HCT116 (cell line): ENCODE measurements around the gene ADCY10. TPM values are rescaled to one million over a fixed set of nuclear protein-coding genes. Genes with fewer than 3 reads are reported as not detected.

Experiments used
- ATAC-seq: fragments of 200-7000 bp; cut with Tn5 transposase; 2 replicates; pipeline ENCODE4 v1.9.1; 2020; ENCODE audit warnings: mild to moderate bottlenecking, moderate library complexity
- BruUV-seq: library from RNA; stranded (reverse); fragments of 400-500 nt; replicated peaks from 2 replicates; lab custom pipeline; 2021; lab: Mats Ljungman, UMichigan
- CTCF ChIA-PET: fragments of 300-600 bp; sonication (Branson Sonifier 250); formaldehyde crosslinking; loops from one replicate; lab custom pipeline; 2021; ENCODE audit warnings: antibody characterized with exemption; lab: Charles Lee
- POLR2A ChIA-PET: fragments of 300-600, 350-600 bp; sonication (Branson Sonifier 250); formaldehyde crosslinking; loops from one replicate; lab custom pipeline; 2021; ENCODE audit warnings: antibody characterized with exemption; lab: Charles Lee
- RAD21 ChIA-PET, 2 experiments: fragments of 300-600 bp; sonication (Branson Sonifier 250); formaldehyde crosslinking; loops; one replicate each; lab custom pipeline; 2023; ENCODE audit warnings: low total read pairs in 2 of 2; ENCODE audit not compliant: uncharacterized antibody in 2 of 2, unreplicated experiment in 2 of 2, low non-redundant PET in 1 of 2; lab: Charles Lee
- DNase-seq: peaks from one replicate; pipeline ENCODE4 v3.0.0-alpha.2; 2010; ENCODE audit warnings: low read depth, low spot score
- H2AFZ ChIP-seq: fragments of 200-600 bp; shearing (Covaris generic), sonication (generic); 2 replicates; pipeline ENCODE4 v1.6.1; 2017; ENCODE audit warnings: low read depth, mixed run types, mixed read lengths, antibody characterized with exemption, low read length; ENCODE audit not compliant: poor library complexity, severe bottlenecking
- H3K27ac ChIP-seq: 2 replicates; pipeline ENCODE4 v1.5.1; 2012; ENCODE audit warnings: low read depth, low read length
- H3K27me3 ChIP-seq: fragments of 200-600 bp; sonication (generic); 2 replicates; pipeline ENCODE4 v1.6.1; 2016; ENCODE audit warnings: mixed run types, low read length, mixed read lengths; ENCODE audit not compliant: insufficient read depth
- H3K36me3 ChIP-seq, 2 experiments: fragments of 200-500 bp in 1 of 2; fragments of 200-600 bp in 1 of 2; sonication (Bioruptor generic) in 1 of 2; sonication (generic) in 1 of 2; 2 replicates each; pipeline versions ENCODE4 v1.5.1 to v1.6.1; 2014 to 2016; ENCODE audit warnings: low read length in 2 of 2, inconsistent platforms in 1 of 2, mixed read lengths in 1 of 2, mixed run types in 1 of 2; ENCODE audit not compliant: insufficient read depth in 2 of 2, control insufficient read depth in 1 of 2
- H3K4me1 ChIP-seq, 2 experiments: fragments of 200-600 bp in 1 of 2; sonication (generic) in 1 of 2; 2 replicates each; pipeline versions ENCODE4 v1.5.1 to v1.6.1; 2012 to 2017; ENCODE audit warnings: low read length in 2 of 2, inconsistent platforms in 1 of 2, mild to moderate bottlenecking in 1 of 2, mixed read lengths in 1 of 2, mixed run types in 1 of 2, moderate library complexity in 1 of 2; ENCODE audit not compliant: insufficient read depth in 2 of 2, control insufficient read depth in 1 of 2
- H3K4me2 ChIP-seq: fragments of 200-600 bp; sonication (generic); 2 replicates; pipeline ENCODE4 v1.6.1; 2017; ENCODE audit warnings: mixed run types, low read length, mixed read lengths
- H3K4me3 ChIP-seq, 2 experiments: fragments of 200-600 bp in 1 of 2; sonication (generic) in 1 of 2; replicated peaks in 1 of 2; 2 replicates each; pipeline ENCODE4 v1.5.1; 2011 to 2016; ENCODE audit warnings: low read length in 2 of 2, control low read depth in 1 of 2, low read depth in 1 of 2, mild to moderate bottlenecking in 1 of 2, mixed read lengths in 1 of 2, mixed run types in 1 of 2
- H3K79me2 ChIP-seq: fragments of 200-600 bp; sonication (generic); 2 replicates; pipeline ENCODE4 v1.6.1; 2017; ENCODE audit warnings: mild to moderate bottlenecking, mixed run types, low read length, moderate library complexity, mixed read lengths; ENCODE audit not compliant: insufficient read depth
- H3K9ac ChIP-seq: fragments of 200-600 bp; sonication (generic); 2 replicates; pipeline ENCODE4 v1.6.1; 2016; ENCODE audit warnings: low read length, mixed read lengths
- H3K9me2 ChIP-seq: fragments of 200-600 bp; sonication (generic), shearing (Covaris generic); 2 replicates; pipeline ENCODE4 v1.6.1; 2017; ENCODE audit warnings: mixed run types, mild to moderate bottlenecking, moderate library complexity; ENCODE audit not compliant: insufficient read depth
- H3K9me3 ChIP-seq, 2 experiments: fragments of 200-500 bp in 1 of 2; fragments of 200-600 bp in 1 of 2; sonication (Bioruptor generic) in 1 of 2; sonication (generic) in 1 of 2; 2 replicates each; pipeline ENCODE4 v1.6.1; 2014 to 2017; ENCODE audit warnings: low read length in 2 of 2, mixed read lengths in 2 of 2, inconsistent platforms in 1 of 2, low read depth in 1 of 2, mild to moderate bottlenecking in 1 of 2, mixed run types in 1 of 2, moderate library complexity in 1 of 2; ENCODE audit not compliant: control insufficient read depth in 1 of 2, insufficient read depth in 1 of 2
- H4K20me1 ChIP-seq: fragments of 200-600 bp; sonication (generic), shearing (Covaris generic); 2 replicates; pipeline ENCODE4 v1.6.1; 2017; ENCODE audit warnings: mixed run types, mild to moderate bottlenecking, moderate library complexity; ENCODE audit not compliant: insufficient read depth
- CBX3 ChIP-seq: IDR thresholded peaks from 2 replicates; pipeline ENCODE4 v1.6.1; 2012; ENCODE audit warnings: low read depth
- CTCF ChIP-seq, 3 experiments: fragments of 200-600 bp in 1 of 3; sonication (generic) in 1 of 3; IDR thresholded peaks in 2 of 3; conservative IDR thresholded peaks in 1 of 3; 2 replicates each; pipeline ENCODE4 v1.5.1; 2012 to 2017; ENCODE audit warnings: low read depth in 2 of 3, low read length in 2 of 3, antibody characterized with exemption in 1 of 3, borderline replicate concordance in 1 of 3, control low read depth in 1 of 3, mild to moderate bottlenecking in 1 of 3, mixed read lengths in 1 of 3, mixed run types in 1 of 3, moderate library complexity in 1 of 3; ENCODE audit not compliant: insufficient read depth in 1 of 3
- EGR1 ChIP-seq: IDR thresholded peaks from 2 replicates; pipeline ENCODE4 v1.6.1; 2012; ENCODE audit warnings: low read depth
- ELF1 ChIP-seq: IDR thresholded peaks from 2 replicates; pipeline ENCODE4 v1.6.1; 2012; ENCODE audit warnings: low read depth, borderline replicate concordance
- EZH2phosphoT487 ChIP-seq: fragments of 200-600 bp; IDR thresholded peaks from 2 replicates; pipeline ENCODE4 v1.6.1; 2018; ENCODE audit warnings: antibody characterized with exemption, borderline replicate concordance
- FOSL1 ChIP-seq: IDR thresholded peaks from 2 replicates; pipeline ENCODE4 v1.6.1; 2012; ENCODE audit warnings: low read depth
- MAX ChIP-seq: IDR thresholded peaks from 2 replicates; pipeline ENCODE4 v1.6.1; 2012
- POLR2A ChIP-seq: IDR thresholded peaks from 2 replicates; pipeline ENCODE4 v1.7.0; 2011; ENCODE audit warnings: borderline replicate concordance; ENCODE audit not compliant: insufficient read depth, insufficient read length; ENCODE audit errors: extremely low read depth
- RAD21 ChIP-seq: IDR thresholded peaks from 2 replicates; pipeline ENCODE4 v1.6.1; 2012; ENCODE audit warnings: low read depth, mild to moderate bottlenecking
- SP1 ChIP-seq: IDR thresholded peaks from 2 replicates; pipeline ENCODE4 v1.6.1; 2012; ENCODE audit warnings: low read depth
- SRF ChIP-seq: IDR thresholded peaks from 2 replicates; pipeline ENCODE4 v1.6.1; 2012; ENCODE audit warnings: low read depth
- TCF7L2 ChIP-seq: IDR thresholded peaks from 2 replicates; pipeline ENCODE4 v1.7.0; 2011; ENCODE audit warnings: borderline replicate concordance, inconsistent platforms; ENCODE audit not compliant: insufficient read depth, insufficient read length; ENCODE audit errors: extremely low read depth
- ZBTB33 ChIP-seq: IDR thresholded peaks from 2 replicates; pipeline ENCODE4 v1.6.1; 2011; ENCODE audit warnings: mild to moderate bottlenecking, low read length, moderate library complexity; ENCODE audit not compliant: insufficient replicate concordance; ENCODE audit errors: extremely low read depth
- ZNF274 ChIP-seq: fragments of 200-500 bp; sonication (Bioruptor generic); IDR thresholded peaks from 2 replicates; pipeline ENCODE4 v1.6.1; 2014; ENCODE audit warnings: mild to moderate bottlenecking, low read depth, low read length, inconsistent platforms
- intact Hi-C: fragments of 100-400 bp; cut with micrococcal nuclease; formaldehyde crosslinking; loops from 2 replicates; pipeline ENCODE4 v1.10.0; 2022
- total RNA-seq: library from RNA; stranded (reverse); gene quantifications from one replicate; pipeline ENCODE4 v1.2.1, GENCODE V29; 2021; ENCODE audit not compliant: unreplicated experiment

ADCY10 gene
- total RNA-seq, 1 experiment from 2014 or later: 0.30 TPM

- no peaks in the 10 kb centered on the region for H3K9me2 ChIP-seq
- DNase-seq: no peak
- H2AFZ ChIP-seq: no peak overlapping the region
- H3K4me3 ChIP-seq: no peak overlapping the region
- intact Hi-C loops: no loop called here
- no peaks in the 10 kb centered on the region for H3K36me3 ChIP-seq
- POLR2A ChIA-PET: interaction anchor here (0.8 kb wide), 1 partner anchor 14 kb away, joined by 3 read pairs; the partner anchor contains the start of gene MPC2
- no peak for ATAC-seq
- H3K4me2 ChIP-seq: peak overlapping the region; percentile 10
- peak; percentile 30; the same call in 1 of the 2 replicates for TF ChIP-seq FOSL1
- no peak for TF ChIP-seq SRF
- TF ChIP-seq ZBTB33: no peak
- H3K9me3 ChIP-seq: no peaks in the 10 kb centered on the region
- H4K20me1 ChIP-seq: no peaks in the 10 kb centered on the region
- H3K27me3 ChIP-seq: no peaks in the 10 kb centered on the region
- H3K9ac ChIP-seq: no peak overlapping the region
- no peaks in the 10 kb centered on the region for H3K79me2 ChIP-seq
- peaks cover 0 to 15% of the 10 kb centered on the region in 2 experiments; a peak in 2 of 4 replicates for H3K4me1 ChIP-seq
- CTCF ChIA-PET: no interaction called here
- RAD21 ChIA-PET: no interaction called here
- H3K27ac ChIP-seq: no peak overlapping the region
- no TSS peak for BruUV-seq
Observed at GRCh38 chr1:167922611-167923074, 8.7 kb upstream of the ADCY10 start.

- RAD21 ChIA-PET: no interaction called here
- Histone ChIP-seq H3K9me2 (no peaks in the 10 kb centered on the region), H3K9ac (no peak overlapping the region), H3K4me1 (peaks cover 0 to 15% of the 10 kb centered on the region in 2 experiments; a peak in 2 of 4 replicates), H3K4me2 (no peak overlapping the region), H3K4me3 (no peak overlapping the region), H2AFZ (no peak overlapping the region), H3K27ac (no peak overlapping the region), H3K27me3 (no peaks in the 10 kb centered on the region), H3K36me3 (no peaks in the 10 kb centered on the region), H3K9me3 (no peaks in the 10 kb centered on the region), H3K79me2 (no peaks in the 10 kb centered on the region), H4K20me1 (no peaks in the 10 kb centered on the region)
- POLR2A ChIA-PET: interaction anchor here (0.8 kb wide), 1 partner anchor 15 kb away, joined by 3 read pairs; the partner anchor contains the start of gene MPC2
- no TSS peak for BruUV-seq
- DNase-seq (no peak), ATAC-seq (no peak)
- CTCF ChIA-PET: no interaction called here
- intact Hi-C loops: no loop called here
- TF ChIP-seq MAX: no peak
- TF ChIP-seq EZH2phosphoT487: no peak
- TF ChIP-seq RAD21: no peak
- TF ChIP-seq ZNF274: no peak
- no peak for TF ChIP-seq CTCF (IDR thresholded peaks at IDR 0.05 in 2 of 3, conservative IDR thresholded peaks at IDR 0.05 in 1 of 3; ENCODE audit: borderline replicate concordance in 1 of 3, insufficient read depth in 1 of 3, low read depth in 2 of 3, low read length in 2 of 3)
- no peak for TF ChIP-seq CBX3
- no peak for TF ChIP-seq SP1
- TF ChIP-seq TCF7L2: no peak
- no peak for TF ChIP-seq SRF
- no peak for TF ChIP-seq ZBTB33
- no peak for TF ChIP-seq ELF1
- TF ChIP-seq POLR2A: no peak
- no peak for TF ChIP-seq EGR1
Observed at GRCh38 chr1:167922023-167922422, 8.1 kb upstream of the ADCY10 start.
